Activated CD4-positive, CD25-positive, alpha-beta regulatory T cell treated with anti-CD3 and anti-CD28 coated beads, Interleukin-2, amount 50 U/mL, for 16 hours (primary cell): Measurements from ENCODE around the gene APOA5.
"Not testable (repeated sequence)": the region's sequence is repeated elsewhere in the genome, so short reads cannot be mapped to it uniquely, and the experiment has no call there.

Experiments
- DNase-seq: peaks from one replicate; pipeline ENCODE4 v3.0.0-alpha.2; 2020; ENCODE audit warnings: low read depth, low spot score

Gene APOA5

GRCh38 chr11:116773203-116774097 lies 18.2 kb downstream of the APOA5 start:
- DNase-seq = no peak

- DNase-seq = peak; percentile 86
These were observed 19.1 kb downstream of the APOA5 start, which contains the start of gene BUD13 for GRCh38 chr11:116772443-116773202. BUD13 (minus strand) TSS chr11:116772987; CDS start chr11:116772964, 23 bp downstream.

- no peak for DNase-seq
These were observed 19.7 kb downstream of the APOA5 start for GRCh38 chr11:116771935-116772334.

GRCh38 chr11:116762132-116762531 lies 29.5 kb downstream of the APOA5 start:
- DNase-seq = no peak

- not testable (repeated sequence) for DNase-seq
These were observed 35.6 kb downstream of the APOA5 start for GRCh38 chr11:116756044-116756443.

- no peak for DNase-seq
These were observed 41.5 kb downstream of the APOA5 start for GRCh38 chr11:116750070-116750718.

- DNase-seq = no peak
These were observed 49.6 kb downstream of the APOA5 start for GRCh38 chr11:116742104-116742503.

GRCh38 chr11:116740741-116741140 lies 50.9 kb downstream of the APOA5 start:
- DNase-seq = no peak
